KMS-11 (cell line): Measurements from ENCODE around the gene RASGRP1.

Experiments used
- H2AFZ ChIP-seq: fragments of 200-600 bp; sonication (generic); 2 replicates; pipeline ENCODE4 v1.6.1; 2016; ENCODE audit warnings: antibody characterized with exemption, mixed run types, low read depth
- H3K27ac ChIP-seq: fragments of 200-600 bp; sonication (generic); 2 replicates; pipeline ENCODE4 v1.6.1; 2016; ENCODE audit warnings: mild to moderate bottlenecking, mixed run types
- H3K27me3 ChIP-seq: fragments of 200-600 bp; sonication (generic); 2 replicates; pipeline ENCODE4 v1.6.1; 2017; ENCODE audit warnings: mild to moderate bottlenecking, low read depth, mixed run types, moderate library complexity; ENCODE audit not compliant: insufficient read depth
- H3K36me3 ChIP-seq: fragments of 200-600 bp; sonication (generic); 2 replicates; pipeline ENCODE4 v1.6.1; 2017; ENCODE audit warnings: mild to moderate bottlenecking, mixed run types; ENCODE audit not compliant: insufficient read depth
- H3K4me1 ChIP-seq: fragments of 200-600 bp; sonication (generic); 2 replicates; pipeline ENCODE4 v1.6.1; 2016; ENCODE audit warnings: mild to moderate bottlenecking, low read depth, mixed run types; ENCODE audit not compliant: poor library complexity, severe bottlenecking
- H3K4me2 ChIP-seq: fragments of 200-600 bp; sonication (generic); 2 replicates; pipeline ENCODE4 v1.7.0; 2016; ENCODE audit warnings: mild to moderate bottlenecking, mixed run types
- H3K4me3 ChIP-seq: fragments of 200-600 bp; sonication (generic); IDR thresholded peaks from 2 replicates; pipeline ENCODE4 v1.6.1; 2017; ENCODE audit warnings: low read depth, low read length, mixed read lengths; ENCODE audit not compliant: insufficient read depth
- H3K79me2 ChIP-seq: fragments of 200-600 bp; sonication (generic); 2 replicates; pipeline ENCODE4 v1.6.1; 2016; ENCODE audit warnings: low read depth, mixed run types; ENCODE audit not compliant: insufficient read depth
- H3K9ac ChIP-seq: fragments of 200-600 bp; sonication (generic); 2 replicates; pipeline ENCODE4 v1.6.1; 2016; ENCODE audit warnings: mild to moderate bottlenecking, mixed run types
- H4K20me1 ChIP-seq: fragments of 200-600 bp; sonication (generic); 2 replicates; pipeline ENCODE4 v1.6.1; 2016; ENCODE audit warnings: mild to moderate bottlenecking, mixed run types; ENCODE audit not compliant: insufficient read depth
- TF ChIP-seq, protein P1 (sequence below): fragments of 200-600 bp; sonication (generic); conservative IDR thresholded peaks from 2 replicates; pipeline ENCODE4 v1.6.1; 2017; ENCODE audit warnings: low read depth, mild to moderate bottlenecking, antibody characterized with exemption, low read length, moderate library complexity, mixed read lengths

The RASGRP1 gene

DNA sequence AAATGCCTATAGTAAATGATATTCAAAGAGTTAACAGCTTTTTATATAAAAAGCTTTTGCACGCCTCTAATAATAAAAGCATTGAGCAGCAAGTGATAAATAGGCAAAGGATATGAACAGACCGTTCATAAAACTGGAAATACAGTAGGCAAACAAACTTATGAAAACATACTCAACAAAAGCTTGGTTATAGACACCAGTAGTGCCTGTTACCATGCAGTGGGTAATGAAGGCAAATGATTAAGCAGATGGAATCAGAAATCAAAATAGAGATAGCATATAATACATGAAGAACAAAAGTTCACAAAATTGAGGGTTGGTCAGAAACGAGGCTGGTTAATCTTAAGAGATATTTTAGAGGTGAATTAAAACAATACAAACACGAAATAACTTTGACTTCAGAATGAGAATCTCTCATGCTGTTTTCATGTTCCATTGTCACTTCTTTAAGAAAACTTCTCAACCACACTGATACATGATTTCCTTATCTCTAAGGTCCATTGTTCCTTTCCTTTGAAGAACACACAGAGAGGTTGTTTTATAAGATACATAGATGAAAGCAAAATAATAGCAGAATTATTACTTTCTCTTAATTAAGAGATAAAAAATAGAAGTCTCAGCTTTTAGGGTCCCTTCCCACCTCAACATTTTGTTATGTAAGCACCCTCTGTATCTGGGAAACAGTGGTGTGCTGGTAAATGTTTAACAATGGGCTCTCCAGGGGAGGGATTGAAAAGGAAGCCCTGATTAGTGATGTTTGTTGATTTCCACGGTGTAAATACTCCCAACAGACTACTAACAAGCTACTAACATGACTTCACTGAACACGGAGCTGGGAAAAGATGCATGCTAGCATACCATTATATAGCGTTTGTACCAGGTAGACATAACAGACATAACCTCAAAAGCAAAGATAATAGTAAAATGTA is 12.6 kb downstream of the RASGRP1 start:
- TF ChIP-seq, protein P1, sequence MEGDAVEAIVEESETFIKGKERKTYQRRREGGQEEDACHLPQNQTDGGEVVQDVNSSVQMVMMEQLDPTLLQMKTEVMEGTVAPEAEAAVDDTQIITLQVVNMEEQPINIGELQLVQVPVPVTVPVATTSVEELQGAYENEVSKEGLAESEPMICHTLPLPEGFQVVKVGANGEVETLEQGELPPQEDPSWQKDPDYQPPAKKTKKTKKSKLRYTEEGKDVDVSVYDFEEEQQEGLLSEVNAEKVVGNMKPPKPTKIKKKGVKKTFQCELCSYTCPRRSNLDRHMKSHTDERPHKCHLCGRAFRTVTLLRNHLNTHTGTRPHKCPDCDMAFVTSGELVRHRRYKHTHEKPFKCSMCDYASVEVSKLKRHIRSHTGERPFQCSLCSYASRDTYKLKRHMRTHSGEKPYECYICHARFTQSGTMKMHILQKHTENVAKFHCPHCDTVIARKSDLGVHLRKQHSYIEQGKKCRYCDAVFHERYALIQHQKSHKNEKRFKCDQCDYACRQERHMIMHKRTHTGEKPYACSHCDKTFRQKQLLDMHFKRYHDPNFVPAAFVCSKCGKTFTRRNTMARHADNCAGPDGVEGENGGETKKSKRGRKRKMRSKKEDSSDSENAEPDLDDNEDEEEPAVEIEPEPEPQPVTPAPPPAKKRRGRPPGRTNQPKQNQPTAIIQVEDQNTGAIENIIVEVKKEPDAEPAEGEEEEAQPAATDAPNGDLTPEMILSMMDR: no peak
- Histone ChIP-seq H2AFZ (no peak overlapping the region), H4K20me1 (no peaks in the 10 kb centered on the region), H3K9ac (no peak overlapping the region), H3K27me3 (no peaks in the 10 kb centered on the region), H3K4me2 (no peak overlapping the region), H3K4me1 (no peaks in the 10 kb centered on the region), H3K36me3 (no peaks in the 10 kb centered on the region), H3K79me2 (no peaks in the 10 kb centered on the region), H3K27ac (no peak overlapping the region), H3K4me3 (no peak overlapping the region)

DNA sequence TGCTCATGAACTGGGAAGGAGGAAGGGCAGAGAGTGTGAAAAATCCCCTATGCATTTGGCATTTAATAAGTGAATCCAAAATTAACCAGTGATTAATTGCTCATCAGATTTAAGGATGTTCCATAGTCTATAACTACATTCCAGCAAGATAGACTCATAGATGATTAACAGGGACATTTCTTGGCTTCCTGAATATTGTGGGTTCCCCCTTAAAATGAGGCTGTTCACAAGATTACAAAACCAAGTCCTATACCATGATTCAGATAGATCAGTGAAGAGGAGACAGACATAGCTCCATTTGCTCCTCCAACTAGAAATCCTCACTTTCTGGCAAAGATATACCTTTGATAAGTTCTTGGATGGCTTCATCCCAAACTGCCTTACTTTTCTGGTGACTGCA is 15.4 kb downstream of the RASGRP1 start:
- no peak overlapping the region for H3K4me3 ChIP-seq
- H3K4me2 ChIP-seq: no peak overlapping the region
- H3K9ac ChIP-seq: no peak overlapping the region
- TF ChIP-seq, protein P1: no peak
- H4K20me1 ChIP-seq: no peaks in the 10 kb centered on the region
- H2AFZ ChIP-seq: no peak overlapping the region
- H3K36me3 ChIP-seq: no peaks in the 10 kb centered on the region
- H3K4me1 ChIP-seq: no peaks in the 10 kb centered on the region
- H3K27ac ChIP-seq: no peak overlapping the region
- no peaks in the 10 kb centered on the region for H3K79me2 ChIP-seq
- H3K27me3 ChIP-seq: no peaks in the 10 kb centered on the region

DNA sequence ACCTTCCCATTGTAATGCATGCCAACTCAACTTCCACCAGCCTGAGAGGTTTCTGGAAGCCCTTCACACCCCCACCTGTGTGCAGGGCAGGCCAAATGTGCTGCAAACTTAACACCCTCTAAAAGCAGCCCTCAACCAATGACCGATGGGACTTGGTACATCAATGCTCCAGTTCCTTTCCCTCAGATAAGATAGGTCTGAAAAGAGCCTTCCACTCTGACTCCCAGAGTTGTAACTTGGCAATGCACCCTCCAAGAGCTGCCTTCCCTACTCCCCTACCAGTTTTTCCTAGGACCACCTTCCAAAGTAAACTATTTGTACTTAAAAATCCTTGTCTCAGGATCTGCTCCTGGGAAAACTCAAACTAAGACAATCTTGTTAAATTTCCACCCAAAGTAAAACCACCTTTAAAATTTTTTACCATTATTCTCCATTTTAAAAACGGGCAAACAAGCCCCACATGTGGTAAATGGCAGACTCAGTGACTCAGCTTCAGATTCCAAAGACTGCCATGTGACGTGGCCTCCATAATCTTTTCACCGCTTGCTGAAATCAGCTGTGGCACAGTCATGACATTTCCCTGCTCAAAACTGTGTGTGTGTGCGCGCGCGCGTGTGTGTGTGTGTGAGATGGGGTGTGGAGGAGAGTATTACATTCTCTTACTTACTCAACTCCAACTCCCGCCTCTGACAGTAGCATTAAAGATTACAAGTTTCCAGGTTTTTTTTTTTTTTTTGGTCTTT is 17.2 kb downstream of the RASGRP1 start:
- H3K4me1 ChIP-seq: no peaks in the 10 kb centered on the region
- H3K9ac ChIP-seq: no peak overlapping the region
- no peaks in the 10 kb centered on the region for H3K79me2 ChIP-seq
- no peak overlapping the region for H2AFZ ChIP-seq
- no peaks in the 10 kb centered on the region for H4K20me1 ChIP-seq
- no peak overlapping the region for H3K27ac ChIP-seq
- H3K36me3 ChIP-seq: no peaks in the 10 kb centered on the region
- H3K4me3 ChIP-seq: no peak overlapping the region
- no peaks in the 10 kb centered on the region for H3K27me3 ChIP-seq
- H3K4me2 ChIP-seq: no peak overlapping the region
- TF ChIP-seq, protein P1: no peak

DNA sequence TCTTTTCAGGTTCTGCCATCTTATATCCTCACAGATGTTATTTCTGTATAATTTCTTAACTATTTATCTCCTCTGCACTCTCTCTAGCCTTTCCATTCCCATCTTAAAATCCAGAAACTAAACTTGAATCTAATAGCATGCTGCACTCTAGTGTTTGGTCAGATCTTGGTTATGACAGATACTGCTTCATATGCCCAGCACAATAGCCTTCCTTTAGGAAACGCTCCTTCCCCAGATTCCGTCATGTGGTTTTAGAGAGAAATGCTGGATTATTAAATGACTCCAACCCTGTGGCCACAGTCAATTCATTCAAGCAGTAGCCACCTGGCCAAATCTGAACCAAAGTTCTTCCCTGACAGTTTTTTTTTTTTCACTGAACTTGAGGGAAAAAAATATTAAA is 19.4 kb downstream of the RASGRP1 start:
- Histone ChIP-seq H3K9ac (no peak overlapping the region), H3K4me1 (no peaks in the 10 kb centered on the region), H3K4me2 (no peak overlapping the region), H2AFZ (no peak overlapping the region), H4K20me1 (no peaks in the 10 kb centered on the region), H3K27me3 (no peaks in the 10 kb centered on the region), H3K4me3 (no peak overlapping the region), H3K27ac (no peak overlapping the region), H3K79me2 (no peaks in the 10 kb centered on the region), H3K36me3 (no peaks in the 10 kb centered on the region)
- TF ChIP-seq, protein P1: no peak
